NCI-H1930 (cell line): ENCODE results near the gene PTDSS2.
"Not testable (repeated sequence)": the region's sequence is repeated elsewhere in the genome, so short reads cannot be mapped to it uniquely, and the experiment has no call there.

Source experiments
- DNase-seq, 2 experiments: peaks; one replicate each; lab custom pipeline; 2025; lab: John Stamatoyannopoulos, UW

Gene PTDSS2

GRCh38 chr11:414318-414857 lies 35.7 kb upstream of the PTDSS2 start:
- DNase-seq, result no peak

- DNase-seq, result no peak
Observed at GRCh38 chr11:415640-416041, 34.4 kb upstream of the PTDSS2 start.

- no peak for DNase-seq
Observed at GRCh38 chr11:416051-416756, 33.9 kb upstream of the PTDSS2 start.

GRCh38 chr11:416757-417621 lies 33.1 kb upstream of the PTDSS2 start:
- no peak for DNase-seq

- DNase-seq, result no peak
Observed at GRCh38 chr11:417652-418342, 32.3 kb upstream of the PTDSS2 start.

- DNase-seq, result no peak
Observed at GRCh38 chr11:418343-419247, 31.5 kb upstream of the PTDSS2 start.

GRCh38 chr11:419248-420005 lies 30.7 kb upstream of the PTDSS2 start:
- DNase-seq, result no peak

- no peak for DNase-seq
Observed at GRCh38 chr11:420054-420910, 29.8 kb upstream of the PTDSS2 start.

GRCh38 chr11:420911-421321 lies 29.2 kb upstream of the PTDSS2 start:
- no peak for DNase-seq

- DNase-seq, result no peak
Observed at GRCh38 chr11:422249-422656, 27.8 kb upstream of the PTDSS2 start.

- DNase-seq, result no peak
Observed at GRCh38 chr11:424232-424631, 25.8 kb upstream of the PTDSS2 start.

GRCh38 chr11:424766-425165 lies 25.3 kb upstream of the PTDSS2 start:
- not testable (repeated sequence) for DNase-seq

GRCh38 chr11:425301-425700 lies 24.8 kb upstream of the PTDSS2 start:
- no peak for DNase-seq

- no peak for DNase-seq
Observed at GRCh38 chr11:426851-427250, 23.2 kb upstream of the PTDSS2 start.

GRCh38 chr11:428295-428694 lies 21.8 kb upstream of the PTDSS2 start:
- no peak for DNase-seq

- DNase-seq, result no peak
Observed at GRCh38 chr11:429391-429790, 20.7 kb upstream of the PTDSS2 start.

GRCh38 chr11:429931-430456 lies 20.1 kb upstream of the PTDSS2 start:
- peak in 1 of 2 experiments; percentile 51 for DNase-seq

- no peak for DNase-seq
Observed at GRCh38 chr11:431921-432320, 18.2 kb upstream of the PTDSS2 start.

GRCh38 chr11:432501-433100 lies 17.5 kb upstream of the PTDSS2 start:
- DNase-seq, result no peak
